Activated naive CD8-positive, alpha-beta T cell treated with anti-CD3 and anti-CD28 coated beads for 36 hours (primary cell): ENCODE data around the gene DAAM2. TPM values are rescaled to one million over a fixed set of nuclear protein-coding genes. Genes with fewer than 3 reads are reported as not detected.

Source experiments
- DNase-seq: peaks from one replicate; pipeline ENCODE4 v3.0.0; 2021
- H3K27ac Mint-ChIP-seq: one replicate; pipeline ENCODE4 v1.8.0; 2022; ENCODE audit warnings: mild to moderate bottlenecking, moderate library complexity, mixed read lengths
- H3K27me3 Mint-ChIP-seq: one replicate; pipeline ENCODE4 v1.8.0; 2022; ENCODE audit warnings: mild to moderate bottlenecking, mixed read lengths
- H3K36me3 Mint-ChIP-seq: one replicate; pipeline ENCODE4 v1.8.0; 2021; ENCODE audit warnings: mild to moderate bottlenecking, mixed read lengths
- H3K4me1 Mint-ChIP-seq: one replicate; pipeline ENCODE4 v1.8.0; 2021; ENCODE audit warnings: mixed read lengths
- H3K4me3 Mint-ChIP-seq: one replicate; pipeline ENCODE4 v1.8.0; 2022; ENCODE audit warnings: mild to moderate bottlenecking, moderate library complexity, mixed read lengths
- H3K9me3 Mint-ChIP-seq: one replicate; pipeline ENCODE4 v1.8.0; 2022; ENCODE audit warnings: mixed read lengths
- total RNA-seq, 2 experiments: library from RNA; stranded (reverse); gene quantifications; one replicate each; pipeline ENCODE4 v1.2.3, GENCODE V29; 2021

Gene DAAM2
- total RNA-seq, 2 experiments from 2014 or later, result not detected

DNA sequence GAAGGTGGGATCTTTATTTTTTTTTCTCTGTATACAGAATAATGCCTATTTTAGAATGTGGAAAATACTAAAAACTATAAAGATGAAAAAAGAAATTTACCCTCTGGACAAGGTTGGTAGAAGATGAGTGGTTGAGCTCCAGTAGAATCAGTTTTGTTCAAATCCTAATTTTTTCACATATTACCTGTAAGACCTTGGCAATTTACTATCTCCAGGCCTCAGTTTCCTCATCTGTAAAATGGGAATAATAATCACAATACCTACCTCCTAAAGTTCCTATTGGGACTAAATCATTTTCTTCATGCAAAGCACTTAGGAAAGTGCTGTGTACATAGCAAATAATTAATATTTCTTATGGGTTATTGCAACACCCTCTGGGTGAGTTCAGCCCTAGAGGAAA is 28.4 kb downstream of the DAAM2 start:
- Mint-ChIP-seq H3K36me3 (no peaks in the 10 kb centered on the region), H3K27ac (no peak overlapping the region), H3K9me3 (no peaks in the 10 kb centered on the region), H3K4me3 (no peak overlapping the region), H3K27me3 (no peaks in the 10 kb centered on the region), H3K4me1 (no peaks in the 10 kb centered on the region)
- no peak for DNase-seq

GRCh38 chr6:39821046-39821740 is 29.0 kb downstream of the DAAM2 start:
- Mint-ChIP-seq H3K9me3 (no peaks in the 10 kb centered on the region), H3K36me3 (no peaks in the 10 kb centered on the region), H3K4me1 (no peaks in the 10 kb centered on the region), H3K27me3 (peaks cover 3% of the 10 kb centered on the region), H3K27ac (no peak overlapping the region), H3K4me3 (no peak overlapping the region)
- no peak for DNase-seq

GRCh38 chr6:39821742-39822532 is 29.8 kb downstream of the DAAM2 start:
- peaks cover 3% of the 10 kb centered on the region for H3K27me3 Mint-ChIP-seq
- no peak overlapping the region for H3K4me3 Mint-ChIP-seq
- H3K27ac Mint-ChIP-seq, result no peak overlapping the region
- no peaks in the 10 kb centered on the region for H3K36me3 Mint-ChIP-seq
- H3K9me3 Mint-ChIP-seq, result no peaks in the 10 kb centered on the region
- no peaks in the 10 kb centered on the region for H3K4me1 Mint-ChIP-seq
- no peak for DNase-seq

- Mint-ChIP-seq H3K4me1 (no peaks in the 10 kb centered on the region), H3K27ac (no peak overlapping the region), H3K27me3 (peaks cover 3% of the 10 kb centered on the region), H3K36me3 (no peaks in the 10 kb centered on the region), H3K9me3 (no peaks in the 10 kb centered on the region), H3K4me3 (no peak overlapping the region)
- no peak for DNase-seq
Observed at GRCh38 chr6:39822846-39823815, 31.0 kb downstream of the DAAM2 start.

DNA sequence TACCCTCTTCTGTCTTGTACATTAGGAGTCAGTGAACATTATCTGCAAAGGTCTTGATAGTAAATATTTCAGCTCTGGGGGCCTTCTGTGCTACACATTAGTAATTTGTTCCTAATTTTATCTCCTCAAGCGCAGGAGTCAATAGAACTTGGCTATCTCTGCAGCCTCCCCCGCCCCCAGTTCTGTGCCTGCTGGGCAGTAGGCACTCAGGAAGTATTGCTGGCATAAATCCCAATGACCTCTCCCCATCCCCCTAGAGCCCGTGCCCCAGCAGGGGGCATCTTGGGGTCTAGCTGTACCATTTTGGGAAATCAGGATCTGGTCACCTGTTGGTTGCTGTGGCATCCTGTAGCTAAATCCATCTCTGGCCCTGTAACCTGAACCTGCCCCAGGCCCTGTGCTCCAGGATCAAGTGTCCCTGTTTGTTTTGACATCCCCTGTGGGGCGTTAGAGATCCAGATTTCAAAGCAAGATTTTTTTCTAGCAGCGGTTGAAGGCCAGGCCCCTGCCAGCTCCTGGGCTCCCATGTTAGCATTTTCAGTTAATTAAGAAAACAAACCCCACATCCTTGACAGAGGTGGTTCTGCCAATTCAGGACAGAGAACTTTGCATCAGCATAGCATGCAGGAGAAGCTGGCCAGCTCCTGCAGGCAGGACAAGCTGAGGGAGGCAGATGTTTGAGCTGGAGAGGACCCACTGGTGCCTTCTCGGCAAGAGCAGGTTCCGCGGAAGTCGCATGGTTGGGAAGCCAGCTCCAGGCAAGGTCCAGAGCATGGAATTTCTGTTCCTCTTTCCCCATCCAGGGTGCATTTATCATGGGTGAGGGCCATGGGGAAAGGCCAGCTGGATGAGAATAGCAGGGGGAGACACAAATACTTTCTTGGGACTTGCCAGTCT is 32.1 kb downstream of the DAAM2 start:
- DNase-seq, result no peak
- Mint-ChIP-seq H3K4me3 (no peak overlapping the region), H3K27me3 (peaks cover 3% of the 10 kb centered on the region), H3K9me3 (no peaks in the 10 kb centered on the region), H3K27ac (no peak overlapping the region), H3K36me3 (no peaks in the 10 kb centered on the region), H3K4me1 (no peaks in the 10 kb centered on the region)

DNA sequence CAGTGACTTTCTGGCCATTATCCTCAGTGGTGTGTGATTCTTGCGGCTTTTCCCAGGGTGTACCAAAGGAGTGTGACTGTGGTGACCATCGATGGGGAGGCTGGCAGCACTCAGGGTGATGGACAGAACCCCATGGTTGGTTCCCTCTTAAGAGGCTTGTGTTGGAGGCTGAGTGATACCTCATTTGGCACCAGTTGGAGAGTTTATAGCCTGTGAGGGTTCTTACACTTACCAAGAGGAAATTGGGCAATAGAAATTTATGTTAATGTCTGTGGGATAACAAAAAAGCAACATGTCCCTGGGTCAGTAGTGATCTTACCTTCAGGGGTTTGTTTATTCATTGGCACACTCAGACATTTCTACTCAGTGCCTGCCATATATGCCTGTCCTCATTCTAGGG is 37.2 kb downstream of the DAAM2 start:
- no peaks in the 10 kb centered on the region for H3K36me3 Mint-ChIP-seq
- H3K27me3 Mint-ChIP-seq, result peaks cover 8% of the 10 kb centered on the region
- H3K4me3 Mint-ChIP-seq, result no peak overlapping the region
- H3K9me3 Mint-ChIP-seq, result no peaks in the 10 kb centered on the region
- H3K27ac Mint-ChIP-seq, result no peak overlapping the region
- DNase-seq, result no peak
- no peaks in the 10 kb centered on the region for H3K4me1 Mint-ChIP-seq

DNA sequence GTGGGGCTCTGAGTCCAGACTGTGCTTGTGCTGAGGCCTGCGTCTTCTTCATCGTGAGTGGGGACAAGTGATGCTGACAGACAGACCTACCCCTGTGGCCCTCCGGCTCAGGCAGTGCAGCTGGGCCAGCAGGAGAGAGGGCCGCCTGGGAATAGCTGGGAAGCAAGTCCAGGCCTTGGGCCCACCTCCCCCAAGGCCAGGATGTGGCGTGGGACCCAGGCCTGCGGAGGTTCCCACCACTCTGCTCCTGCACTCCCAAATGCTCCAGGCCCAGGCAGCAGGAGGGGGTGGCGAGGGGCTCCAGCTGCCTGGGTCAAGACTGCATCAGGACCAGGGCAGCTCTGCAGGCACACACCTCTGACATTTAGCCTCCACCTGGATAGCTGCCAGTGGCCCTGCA is 38.3 kb downstream of the DAAM2 start:
- no peaks in the 10 kb centered on the region for H3K9me3 Mint-ChIP-seq
- H3K4me1 Mint-ChIP-seq, result no peaks in the 10 kb centered on the region
- H3K36me3 Mint-ChIP-seq, result no peaks in the 10 kb centered on the region
- DNase-seq, result no peak
- peaks cover 10% of the 10 kb centered on the region for H3K27me3 Mint-ChIP-seq
- no peak overlapping the region for H3K27ac Mint-ChIP-seq
- no peak overlapping the region for H3K4me3 Mint-ChIP-seq

DNA sequence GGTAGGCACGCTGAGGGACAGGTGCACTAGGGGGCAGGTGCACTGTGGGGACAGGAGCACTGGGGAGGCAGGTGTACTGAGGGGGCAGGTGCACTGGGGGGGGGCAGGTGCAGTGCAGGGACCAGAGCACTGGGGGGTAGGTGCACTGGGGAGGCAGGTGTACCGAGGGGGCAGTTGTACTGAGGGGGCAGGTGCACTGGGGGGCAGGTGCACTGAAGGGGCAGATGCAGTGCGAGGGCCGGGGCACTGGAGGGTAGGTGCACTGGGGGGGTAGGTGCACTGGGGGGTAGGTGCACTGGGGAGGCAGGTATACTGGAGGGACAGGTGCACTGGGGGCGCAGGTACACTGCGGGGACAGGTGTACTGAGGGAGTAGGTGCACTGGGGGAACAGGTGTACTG is 39.5 kb downstream of the DAAM2 start:
- Mint-ChIP-seq H3K36me3 (no peaks in the 10 kb centered on the region), H3K9me3 (no peaks in the 10 kb centered on the region), H3K27ac (no peak overlapping the region), H3K4me1 (no peaks in the 10 kb centered on the region), H3K4me3 (no peak overlapping the region), H3K27me3 (peaks cover 15% of the 10 kb centered on the region)
- no peak for DNase-seq

GRCh38 chr6:39834278-39834677 is 42.1 kb downstream of the DAAM2 start:
- Mint-ChIP-seq H3K27ac (no peak overlapping the region), H3K27me3 (peaks cover 24% of the 10 kb centered on the region), H3K4me3 (no peak overlapping the region), H3K4me1 (no peaks in the 10 kb centered on the region), H3K9me3 (no peaks in the 10 kb centered on the region), H3K36me3 (no peaks in the 10 kb centered on the region)
- DNase-seq, result no peak

- Mint-ChIP-seq H3K4me3 (no peak overlapping the region), H3K27me3 (peaks cover 30% of the 10 kb centered on the region)
Observed at GRCh38 chr6:39834866-39835265, 42.7 kb downstream of the DAAM2 start.

GRCh38 chr6:39835821-39836295 is 43.7 kb downstream of the DAAM2 start:
- Mint-ChIP-seq H3K27me3 (peaks cover 37% of the 10 kb centered on the region), H3K4me1 (no peaks in the 10 kb centered on the region), H3K9me3 (no peaks in the 10 kb centered on the region), H3K27ac (no peak overlapping the region), H3K4me3 (no peak overlapping the region), H3K36me3 (no peaks in the 10 kb centered on the region)
- DNase-seq, result no peak

More at GRCh38 chr6:39834866-39835265, 42.7 kb downstream of the DAAM2 start:
- H3K27ac Mint-ChIP-seq, result no peak overlapping the region
- no peak for DNase-seq
- H3K4me1 Mint-ChIP-seq, result no peaks in the 10 kb centered on the region
- H3K36me3 Mint-ChIP-seq, result no peaks in the 10 kb centered on the region
- no peaks in the 10 kb centered on the region for H3K9me3 Mint-ChIP-seq

DNA sequence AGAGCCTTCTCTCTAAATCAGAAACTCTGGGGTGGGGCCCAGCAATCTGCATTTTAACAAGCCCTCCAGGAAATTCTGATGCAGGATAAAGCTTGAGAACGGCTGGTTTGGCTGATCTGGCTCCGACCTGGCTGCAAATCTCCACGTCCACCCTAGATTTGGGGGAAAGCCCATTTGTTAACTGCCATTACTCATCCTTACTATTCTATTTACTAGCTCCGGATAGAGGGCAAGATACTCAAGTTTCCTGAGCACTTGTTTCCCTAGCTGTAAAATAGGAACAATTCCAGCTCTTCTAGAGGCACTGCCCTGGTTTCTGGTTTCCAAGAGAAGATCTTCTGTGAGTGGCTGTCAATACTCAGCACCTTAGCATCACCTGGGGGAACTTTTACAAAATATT is 44.4 kb downstream of the DAAM2 start:
- Mint-ChIP-seq H3K36me3 (no peaks in the 10 kb centered on the region), H3K27me3 (peaks cover 32% of the 10 kb centered on the region), H3K4me1 (no peaks in the 10 kb centered on the region), H3K27ac (no peak overlapping the region), H3K4me3 (no peak overlapping the region), H3K9me3 (no peaks in the 10 kb centered on the region)
- no peak for DNase-seq

GRCh38 chr6:39839445-39839844 is 47.3 kb downstream of the DAAM2 start:
- H3K27me3 Mint-ChIP-seq, result peaks cover 32% of the 10 kb centered on the region
- H3K4me1 Mint-ChIP-seq, result no peaks in the 10 kb centered on the region
- no peak overlapping the region for H3K27ac Mint-ChIP-seq
- DNase-seq, result no peak
- H3K36me3 Mint-ChIP-seq, result no peaks in the 10 kb centered on the region
- H3K4me3 Mint-ChIP-seq, result no peak overlapping the region
- no peaks in the 10 kb centered on the region for H3K9me3 Mint-ChIP-seq

DNA sequence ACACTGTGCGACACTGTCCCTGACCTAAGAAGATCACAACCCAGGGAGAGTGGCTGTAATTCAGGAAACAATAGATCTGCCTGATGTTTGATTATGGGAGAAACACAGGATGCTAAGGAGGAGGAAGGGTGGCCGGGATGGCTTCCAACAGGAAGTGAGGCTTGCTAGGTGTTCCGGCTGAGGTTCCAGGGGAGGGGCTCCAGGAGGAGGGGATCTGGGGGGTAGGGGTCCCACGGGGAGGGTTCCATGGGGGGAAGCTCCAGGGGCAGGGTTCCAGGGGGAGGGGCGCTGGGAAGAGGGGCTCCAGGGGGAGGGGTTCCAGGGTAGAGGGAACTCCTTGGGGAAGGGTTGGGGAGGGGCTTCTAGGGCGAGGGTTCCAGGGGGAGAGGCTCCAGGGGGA is 48.6 kb downstream of the DAAM2 start:
- H3K27ac Mint-ChIP-seq, result no peak overlapping the region
- no peaks in the 10 kb centered on the region for H3K36me3 Mint-ChIP-seq
- DNase-seq, result no peak
- no peaks in the 10 kb centered on the region for H3K4me1 Mint-ChIP-seq
- no peaks in the 10 kb centered on the region for H3K9me3 Mint-ChIP-seq
- H3K4me3 Mint-ChIP-seq, result no peak overlapping the region
- peaks cover 29% of the 10 kb centered on the region for H3K27me3 Mint-ChIP-seq
